ENCODE results near the gene GMPPB.
"Not testable (repeated sequence)": the region's sequence is repeated elsewhere in the genome, so short reads cannot be mapped to it uniquely, and the experiment has no call there.

GMPPB gene

DNA sequence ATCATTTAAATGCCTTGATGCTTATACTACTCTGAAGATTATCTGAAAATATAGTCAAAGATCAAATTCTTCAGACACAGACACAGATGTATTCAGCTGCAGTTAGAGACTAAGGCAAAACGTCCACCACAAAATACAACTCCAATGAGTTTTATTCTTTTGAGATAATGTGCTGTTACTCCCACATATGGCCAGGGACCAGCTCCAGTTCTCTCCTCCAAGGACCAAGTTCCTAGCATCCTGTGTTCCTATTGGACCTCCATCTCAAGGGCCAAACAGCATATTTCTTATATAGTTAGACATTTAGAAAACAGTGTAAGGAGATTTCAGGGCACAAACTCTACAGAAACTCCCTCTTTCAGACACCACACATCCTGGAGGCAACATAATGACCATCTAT is 35.5 kb upstream of the GMPPB start:
- H3K9ac ChIP-seq (ENCODE audit: insufficient read length, low read depth), result no peak overlapping the region
- H3K4me3 ChIP-seq (ENCODE audit: insufficient read length, low read depth), result no peak overlapping the region
- no peaks in the 10 kb centered on the region for H3K9me3 ChIP-seq (ENCODE audit: insufficient read depth, low read length)
- no peak for DNase-seq (ENCODE audit: low read depth, low spot score)
- H3K36me3 ChIP-seq (ENCODE audit: insufficient read depth, insufficient read length, low read length), result peaks cover 19% of the 10 kb centered on the region
- no peak for TF ChIP-seq YY1 (IDR thresholded peaks at IDR 0.05; ENCODE audit: insufficient read depth, insufficient read length)
- no peak for TF ChIP-seq ZNF274 (IDR thresholded peaks at IDR 0.05; ENCODE audit: low read depth, low read length)
- no peak for TF ChIP-seq SUZ12 (IDR thresholded peaks at IDR 0.05; ENCODE audit: extremely low read depth, insufficient read depth, insufficient read length)
- H3K4me1 ChIP-seq (ENCODE audit: insufficient read depth, insufficient read length), result no peaks in the 10 kb centered on the region
- no peaks in the 10 kb centered on the region for H3K27me3 ChIP-seq (ENCODE audit: insufficient read depth, insufficient read length)

DNA sequence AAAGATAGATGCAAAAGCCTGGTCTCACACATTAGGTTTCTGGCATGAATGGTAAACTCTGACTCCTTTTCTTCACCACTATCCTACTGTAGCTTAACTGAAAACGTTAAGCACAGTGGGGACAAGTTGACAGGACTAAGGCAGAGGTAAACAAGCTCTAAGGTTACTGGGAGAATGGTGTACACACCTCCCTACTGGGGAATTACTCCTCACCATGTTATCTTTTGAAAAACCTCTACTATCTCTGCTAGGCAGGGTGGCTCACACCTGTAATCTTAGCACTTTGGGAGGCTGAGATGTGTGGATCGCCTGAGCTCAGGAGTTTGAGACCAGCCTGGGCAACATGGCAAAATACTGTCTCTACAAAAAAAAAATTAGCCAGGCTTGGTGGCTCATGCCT is 33.4 kb upstream of the GMPPB start:
- TF ChIP-seq SUZ12 (IDR thresholded peaks at IDR 0.05; ENCODE audit: extremely low read depth, insufficient read depth, insufficient read length), result no peak
- Histone ChIP-seq H3K9me3 (ENCODE audit: insufficient read depth, low read length) (no peaks in the 10 kb centered on the region), H3K27me3 (ENCODE audit: insufficient read depth, insufficient read length) (no peaks in the 10 kb centered on the region), H3K4me3 (ENCODE audit: insufficient read length, low read depth) (no peak overlapping the region), H3K4me1 (ENCODE audit: insufficient read depth, insufficient read length) (no peaks in the 10 kb centered on the region), H3K36me3 (ENCODE audit: insufficient read depth, insufficient read length, low read length) (peaks cover 17% of the 10 kb centered on the region), H3K9ac (ENCODE audit: insufficient read length, low read depth) (no peak overlapping the region)
- no peak for DNase-seq (ENCODE audit: low read depth, low spot score)

DNA sequence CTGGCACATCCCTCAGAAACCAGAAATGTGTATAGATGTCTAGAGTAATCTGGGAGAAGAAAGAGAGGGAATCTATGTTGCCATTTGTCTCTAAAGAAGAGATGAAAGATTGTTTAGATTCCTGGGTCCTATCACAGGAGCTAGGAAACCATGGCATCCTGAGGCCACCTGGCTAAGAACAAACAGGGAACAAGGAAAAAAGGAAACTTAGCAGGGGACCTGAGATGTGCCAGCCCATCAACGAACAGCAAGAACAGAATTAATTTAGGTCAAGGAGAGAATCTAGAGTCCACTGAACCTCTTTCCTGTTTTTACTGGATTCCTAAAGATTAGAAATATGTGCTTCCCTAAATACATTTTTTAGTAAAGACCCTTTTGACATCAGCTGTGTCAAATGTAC is 32.3 kb upstream of the GMPPB start:
- TF ChIP-seq ZNF274 (IDR thresholded peaks at IDR 0.05; ENCODE audit: low read depth, low read length) (no peak), SUZ12 (IDR thresholded peaks at IDR 0.05; ENCODE audit: extremely low read depth, insufficient read depth, insufficient read length) (no peak), YY1 (IDR thresholded peaks at IDR 0.05; ENCODE audit: insufficient read depth, insufficient read length) (no peak)

DNA sequence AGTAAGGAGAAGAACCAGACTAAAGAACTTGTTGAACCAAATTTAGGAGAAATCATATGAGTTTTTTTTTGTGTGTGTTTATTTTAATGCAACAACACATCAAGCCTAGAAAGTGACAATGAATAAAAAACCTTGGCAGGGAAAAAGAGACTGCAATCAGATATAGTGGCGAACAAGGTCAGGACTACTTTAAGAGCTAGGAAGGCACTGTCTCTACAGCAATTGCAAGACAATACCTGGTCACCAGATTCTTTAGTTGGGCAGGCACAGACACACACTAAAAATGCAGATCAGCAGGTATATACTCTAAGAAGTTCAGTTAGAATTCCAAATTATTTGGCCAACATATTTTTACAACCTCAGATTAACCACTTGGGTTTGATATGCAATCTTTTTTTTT is 30.8 kb upstream of the GMPPB start:
- H3K36me3 ChIP-seq (ENCODE audit: insufficient read depth, insufficient read length, low read length), result peaks cover 9% of the 10 kb centered on the region

More for the DNA sequence above, 32.3 kb upstream of the GMPPB start:
- no peaks in the 10 kb centered on the region for H3K9me3 ChIP-seq (ENCODE audit: insufficient read depth, low read length)
- no peaks in the 10 kb centered on the region for H3K27me3 ChIP-seq (ENCODE audit: insufficient read depth, insufficient read length)
- DNase-seq (ENCODE audit: low read depth, low spot score), result no peak
- H3K4me1 ChIP-seq (ENCODE audit: insufficient read depth, insufficient read length), result no peaks in the 10 kb centered on the region
- H3K36me3 ChIP-seq (ENCODE audit: insufficient read depth, insufficient read length, low read length), result peaks cover 17% of the 10 kb centered on the region
- no peak overlapping the region for H3K9ac ChIP-seq (ENCODE audit: insufficient read length, low read depth)
- H3K4me3 ChIP-seq (ENCODE audit: insufficient read length, low read depth), result no peak overlapping the region

DNA sequence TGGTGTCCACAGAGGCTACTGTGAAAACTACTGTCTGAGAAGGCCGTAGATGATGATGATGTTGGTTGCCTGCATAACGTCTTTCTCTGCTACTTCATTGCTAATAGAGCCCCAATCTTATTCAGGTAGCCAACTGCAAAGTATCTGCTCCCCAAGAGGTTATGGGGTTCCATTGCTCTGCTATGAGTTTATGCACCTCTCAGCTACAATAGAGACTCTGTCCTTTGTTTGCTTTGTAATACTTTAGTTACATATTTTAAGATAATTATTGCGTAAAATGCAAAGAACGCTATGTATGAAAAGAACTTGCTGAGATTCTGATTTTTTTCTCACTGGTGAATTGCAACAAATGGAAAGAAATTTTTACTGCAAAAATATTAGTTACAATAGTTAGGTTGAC is 27.8 kb upstream of the GMPPB start:
- DNase-seq (ENCODE audit: low read depth, low spot score), result no peak
- Histone ChIP-seq H3K9me3 (ENCODE audit: insufficient read depth, low read length) (no peaks in the 10 kb centered on the region), H3K27me3 (ENCODE audit: insufficient read depth, insufficient read length) (no peaks in the 10 kb centered on the region), H3K36me3 (ENCODE audit: insufficient read depth, insufficient read length, low read length) (peaks cover 12% of the 10 kb centered on the region), H3K9ac (ENCODE audit: insufficient read length, low read depth) (no peak overlapping the region), H3K4me3 (ENCODE audit: insufficient read length, low read depth) (no peak overlapping the region), H3K4me1 (ENCODE audit: insufficient read depth, insufficient read length) (no peaks in the 10 kb centered on the region)
- TF ChIP-seq ZNF274 (IDR thresholded peaks at IDR 0.05; ENCODE audit: low read depth, low read length) (no peak), SUZ12 (IDR thresholded peaks at IDR 0.05; ENCODE audit: extremely low read depth, insufficient read depth, insufficient read length) (no peak), YY1 (IDR thresholded peaks at IDR 0.05; ENCODE audit: insufficient read depth, insufficient read length) (no peak)

More for the DNA sequence above, 30.8 kb upstream of the GMPPB start:
- H3K9me3 ChIP-seq (ENCODE audit: insufficient read depth, low read length), result no peaks in the 10 kb centered on the region
- no peak for TF ChIP-seq YY1 (IDR thresholded peaks at IDR 0.05; ENCODE audit: insufficient read depth, insufficient read length)
- DNase-seq (ENCODE audit: low read depth, low spot score), result no peak
- H3K4me1 ChIP-seq (ENCODE audit: insufficient read depth, insufficient read length), result no peaks in the 10 kb centered on the region
- no peaks in the 10 kb centered on the region for H3K27me3 ChIP-seq (ENCODE audit: insufficient read depth, insufficient read length)
- H3K4me3 ChIP-seq (ENCODE audit: insufficient read length, low read depth), result no peak overlapping the region
- H3K9ac ChIP-seq (ENCODE audit: insufficient read length, low read depth), result no peak overlapping the region

DNA sequence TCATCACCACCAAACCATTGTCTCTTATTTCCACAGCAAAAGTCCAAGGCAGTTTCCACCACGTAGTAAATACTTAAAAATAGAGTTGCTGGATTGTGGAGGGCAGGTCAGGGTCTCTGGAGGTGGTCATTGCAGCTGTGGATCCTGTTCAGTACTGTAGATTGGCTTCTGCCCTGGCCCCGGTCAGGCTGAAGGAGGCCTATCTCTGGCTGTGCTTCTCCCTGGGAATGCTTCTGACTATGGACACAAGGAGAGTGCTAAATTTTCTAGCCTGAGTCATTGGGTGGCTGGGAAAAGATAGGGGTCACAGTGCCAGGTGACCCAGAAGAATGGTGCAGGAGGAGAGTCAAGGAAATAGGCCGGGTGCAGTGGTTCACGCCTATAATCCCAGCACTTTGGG is 26.3 kb upstream of the GMPPB start:
- no peaks in the 10 kb centered on the region for H3K27me3 ChIP-seq (ENCODE audit: insufficient read depth, insufficient read length)
- no peak overlapping the region for H3K9ac ChIP-seq (ENCODE audit: insufficient read length, low read depth)
- no peaks in the 10 kb centered on the region for H3K4me1 ChIP-seq (ENCODE audit: insufficient read depth, insufficient read length)
- no peak for DNase-seq (ENCODE audit: low read depth, low spot score)
- H3K36me3 ChIP-seq (ENCODE audit: insufficient read depth, insufficient read length, low read length), result peaks cover 12% of the 10 kb centered on the region
- TF ChIP-seq YY1 (IDR thresholded peaks at IDR 0.05; ENCODE audit: insufficient read depth, insufficient read length) (no peak), SUZ12 (IDR thresholded peaks at IDR 0.05; ENCODE audit: extremely low read depth, insufficient read depth, insufficient read length) (no peak), ZNF274 (IDR thresholded peaks at IDR 0.05; ENCODE audit: low read depth, low read length) (no peak)
- no peaks in the 10 kb centered on the region for H3K9me3 ChIP-seq (ENCODE audit: insufficient read depth, low read length)
- no peak overlapping the region for H3K4me3 ChIP-seq (ENCODE audit: insufficient read length, low read depth)

DNA sequence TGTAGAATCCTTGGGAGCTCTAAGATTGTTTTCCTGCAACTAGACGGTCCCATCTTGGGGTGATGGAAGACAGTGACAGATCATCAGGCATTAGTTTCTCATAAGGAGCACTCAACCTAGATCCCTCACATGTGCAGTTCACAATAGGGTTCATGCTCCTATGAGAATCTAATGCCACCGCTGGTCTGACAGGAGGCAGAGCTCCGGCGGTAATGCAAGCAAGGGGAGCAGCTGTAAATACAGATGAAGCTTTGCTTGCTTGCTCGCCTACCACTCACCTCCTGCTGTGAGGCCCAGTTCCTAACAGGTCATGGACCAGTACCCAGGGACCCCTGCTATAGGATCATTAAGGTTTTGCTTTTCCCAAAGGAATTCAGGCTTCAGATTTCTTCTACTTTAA is 25.1 kb upstream of the GMPPB start:
- H3K27me3 ChIP-seq (ENCODE audit: insufficient read depth, insufficient read length); H3K4me3 ChIP-seq (ENCODE audit: insufficient read length, low read depth); H3K9ac ChIP-seq (ENCODE audit: insufficient read length, low read depth); H3K4me1 ChIP-seq (ENCODE audit: insufficient read depth, insufficient read length); DNase-seq (ENCODE audit: low read depth, low spot score); H3K9me3 ChIP-seq (ENCODE audit: insufficient read depth, low read length): not testable (repeated sequence)
- H3K36me3 ChIP-seq (ENCODE audit: insufficient read depth, insufficient read length, low read length), result peaks cover 12% of the 10 kb centered on the region

DNA sequence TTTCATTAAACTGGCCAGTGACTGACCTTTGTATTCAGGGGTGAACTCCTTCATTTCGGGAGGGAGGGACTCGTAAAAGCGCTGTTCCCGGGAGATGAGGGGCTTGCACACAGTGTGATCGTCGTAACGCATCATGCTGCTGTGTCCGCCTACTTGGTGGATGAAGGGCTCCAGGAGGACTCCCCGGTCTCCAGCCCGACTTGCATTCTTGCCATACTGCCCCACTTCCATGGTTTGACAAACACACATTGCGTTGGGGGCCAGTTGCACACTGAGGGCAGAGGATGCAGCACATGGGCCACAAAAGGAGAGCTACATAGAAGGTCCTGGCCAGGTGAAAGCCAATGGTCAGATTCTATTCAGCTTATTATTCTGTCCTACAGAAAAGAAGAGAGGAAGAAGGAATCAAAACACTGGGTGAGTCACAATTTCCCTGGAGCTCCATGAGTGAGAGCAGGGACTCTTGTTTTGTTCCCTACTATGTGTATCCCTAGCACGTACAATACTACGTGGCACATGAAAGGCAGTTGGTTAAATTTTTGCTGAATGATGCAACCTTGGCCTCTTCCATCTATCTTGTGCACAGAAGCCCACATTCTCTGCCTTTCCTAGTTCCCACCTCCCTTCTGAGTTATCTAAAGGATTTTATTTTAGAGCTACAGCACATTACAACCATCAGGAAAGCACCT is 24.2 kb upstream of the GMPPB start:
- no peaks in the 10 kb centered on the region for H3K27me3 ChIP-seq (ENCODE audit: insufficient read depth, insufficient read length)
- DNase-seq (ENCODE audit: low read depth, low spot score), result no peak
- H3K9me3 ChIP-seq (ENCODE audit: insufficient read depth, low read length), result no peaks in the 10 kb centered on the region
- no peaks in the 10 kb centered on the region for H3K4me1 ChIP-seq (ENCODE audit: insufficient read depth, insufficient read length)
- no peak overlapping the region for H3K9ac ChIP-seq (ENCODE audit: insufficient read length, low read depth)
- TF ChIP-seq YY1 (IDR thresholded peaks at IDR 0.05; ENCODE audit: insufficient read depth, insufficient read length) (no peak), SUZ12 (IDR thresholded peaks at IDR 0.05; ENCODE audit: extremely low read depth, insufficient read depth, insufficient read length) (no peak), ZNF274 (IDR thresholded peaks at IDR 0.05; ENCODE audit: low read depth, low read length) (no peak)
- H3K4me3 ChIP-seq (ENCODE audit: insufficient read length, low read depth), result no peak overlapping the region
- peaks cover 18% of the 10 kb centered on the region for H3K36me3 ChIP-seq (ENCODE audit: insufficient read depth, insufficient read length, low read length)
